Gastrocnemius medialis (tissue), 4 donors: ENCODE measurements around the gene GGT7.

Source experiments
- CTCF ChIP-seq, 5 experiments: fragments of 450-650 bp in 3 of 5; fragments of 200-600 bp in 2 of 5; sonication (generic) in 2 of 5; IDR thresholded peaks in 4 of 5; conservative IDR thresholded peaks in 1 of 5; 1 replicate in 4 of 5; 2 replicates in 1 of 5; pipeline ENCODE4 v1.5.1; 2016 to 2019; ENCODE audit warnings: antibody characterized with exemption in 5 of 5, mild to moderate bottlenecking in 3 of 5, moderate library complexity in 3 of 5
- POLR2A ChIP-seq, 2 donors: fragments of 450-650 bp; IDR thresholded peaks; one replicate each; pipeline ENCODE4 v1.6.1; 2017; ENCODE audit warnings: antibody characterized with exemption in 2 of 2, mild to moderate bottlenecking in 2 of 2, moderate library complexity in 2 of 2

DNA sequence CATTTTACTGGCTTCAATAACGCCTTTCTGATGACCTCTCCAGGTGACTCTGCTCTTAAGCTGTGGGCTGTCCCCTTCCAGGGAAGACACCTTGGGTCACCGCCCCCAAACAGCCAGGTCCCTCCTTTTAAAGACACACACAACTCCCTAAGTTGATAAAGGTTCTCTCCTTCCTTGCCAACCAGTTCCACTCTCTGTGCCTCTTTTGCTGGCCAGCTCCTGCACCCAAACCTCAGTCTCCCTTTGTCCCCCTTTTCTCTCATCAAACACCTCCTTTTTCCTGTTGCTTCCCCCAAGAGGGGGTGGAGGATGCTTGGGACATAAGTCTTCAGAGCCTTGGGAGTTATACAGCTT is 48.2 kb downstream of the GGT7 start:
- TF ChIP-seq CTCF (IDR thresholded peaks at IDR 0.05 in 4 of 5, conservative IDR thresholded peaks at IDR 0.05 in 1 of 5): no peak
- TF ChIP-seq POLR2A (IDR thresholded peaks at IDR 0.05): peak; percentile 56 to 68
